Aorta (tissue), 5 donors: ENCODE data around the gene TSPAN10. TPM values are rescaled to one million over a fixed set of nuclear protein-coding genes. Genes with fewer than 3 reads are reported as not detected.
"Not testable (repeated sequence)": the region's sequence is repeated elsewhere in the genome, so short reads cannot be mapped to it uniquely, and the experiment has no call there.

Experiments used
- ATAC-seq: fragments of 200-7000 bp; cut with Tn5 transposase; one replicate; pipeline ENCODE4 v1.9.1; 2022; ENCODE audit warnings: moderate library complexity; ENCODE audit not compliant: low FRiP score
- DNase-seq, 2 donors: peaks; one replicate each; pipeline ENCODE4 v3.0.0-alpha.2; 2020
- H3K27ac ChIP-seq, 2 donors: one replicate each; pipeline ENCODE4 v1.5.1; 2013; ENCODE audit warnings: low read length in 2 of 2, mild to moderate bottlenecking in 2 of 2, moderate library complexity in 2 of 2, control low read depth in 1 of 2, inconsistent platforms in 1 of 2, low read depth in 1 of 2
- H3K27me3 ChIP-seq, 2 donors: one replicate each; pipeline ENCODE4 v1.6.1; 2013; ENCODE audit warnings: control low read depth in 1 of 2, low read length in 1 of 2, mild to moderate bottlenecking in 1 of 2, moderate library complexity in 1 of 2; ENCODE audit not compliant: insufficient read depth in 2 of 2, control insufficient read depth in 1 of 2
- H3K36me3 ChIP-seq, 2 donors: one replicate each; pipeline ENCODE4 v1.6.1; 2013; ENCODE audit warnings: control low read depth in 1 of 2, low read length in 1 of 2, mild to moderate bottlenecking in 1 of 2; ENCODE audit not compliant: insufficient read depth in 2 of 2, control insufficient read depth in 1 of 2
- H3K4me1 ChIP-seq, 2 donors: one replicate each; pipeline ENCODE4 v1.6.1; 2013; ENCODE audit warnings: low read length in 2 of 2, control low read depth in 1 of 2, mild to moderate bottlenecking in 1 of 2, moderate library complexity in 1 of 2; ENCODE audit not compliant: insufficient read depth in 2 of 2, control insufficient read depth in 1 of 2
- H3K4me3 ChIP-seq, 2 donors: one replicate each; pipeline ENCODE4 v1.5.1; 2013; ENCODE audit warnings: low read length in 2 of 2, control low read depth in 1 of 2, mild to moderate bottlenecking in 1 of 2
- H3K9me3 ChIP-seq: one replicate; pipeline ENCODE4 v1.6.1; 2013; ENCODE audit warnings: mild to moderate bottlenecking, low read length; ENCODE audit not compliant: control insufficient read depth
- WGBS, 2 donors: extraction: QIAGEN DNeasy Blood & Tissue Kit; methylation state at CpG; one replicate each; pipeline ENCODE4 v1.1.7; 2013; 5-methylcytosine and 5-hydroxymethylcytosine counted together
- intact Hi-C, 2 donors: fragments of 100-400 bp; cut with DNase I; formaldehyde crosslinking; loops; one replicate each; pipeline versions ENCODE4 v1.14.2 to v1.15.0; 2022
- polyA plus RNA-seq, 2 donors: library from polyadenylated mRNA; stranded (reverse); fragments of 200-250 nt; gene quantifications; one replicate each; pipeline ENCODE4 v1.2.3, GENCODE V29; 2013
- total RNA-seq, 2 donors: library from RNA; stranded (reverse); fragmentation: NEBNext Ultra II Directional; extraction: Animal tissue kit (Norgen Biotek cat#: 25700); gene quantifications; one replicate each; pipeline ENCODE4 v1.2.1, GENCODE V29; 2021
- donor health status: healthy with polysubstance abuse.
- donor health status: Bipolar disorder and iron deficiency.
- donor health status: DM: no; HTN: no; CAD: no.
- donor health status: DM: no; HTN: no; CAD: no.
- donor health status: DM: yes; HTN: yes; CAD: no.

TSPAN10 gene
- total and polyA plus RNA-seq, 4 donors, result 0.25 to 0.66 (median 0.29) TPM

GRCh38 chr17:81675515-81676221, 38.7 kb downstream of the TSPAN10 start:
- H3K4me1 ChIP-seq, H3K27ac ChIP-seq, H3K9me3 ChIP-seq, DNase-seq, intact Hi-C loops, H3K4me3 ChIP-seq, H3K27me3 ChIP-seq, ATAC-seq, H3K36me3 ChIP-seq: not testable (repeated sequence)
- WGBS, 2 donors, result 39% methylated on average over 18 of the region's 18 CpGs

- ATAC-seq, result no peak
- H3K4me1 ChIP-seq, result no peaks in the 10 kb centered on the region
- DNase-seq, result no peak
- intact Hi-C loops, result no loop called here
- no peak overlapping the region for H3K4me3 ChIP-seq
- no peaks in the 10 kb centered on the region for H3K27me3 ChIP-seq
- 73 to 86% methylated on average over 17 of the region's 17 CpGs for WGBS, 2 donors
- no peaks in the 10 kb centered on the region for H3K36me3 ChIP-seq
- H3K9me3 ChIP-seq, result no peaks in the 10 kb centered on the region
- no peak overlapping the region for H3K27ac ChIP-seq
Measured at GRCh38 chr17:81676906-81677305, 39.9 kb downstream of the TSPAN10 start.

- 84 to 85% methylated on average over 11 of the region's 11 CpGs for WGBS, 2 donors
- intact Hi-C loops, result no loop called here
- H3K27ac ChIP-seq, result no peak overlapping the region
Measured at GRCh38 chr17:81680150-81680549, 43.2 kb downstream of the TSPAN10 start.

GRCh38 chr17:81681672-81682071, 44.7 kb downstream of the TSPAN10 start:
- H3K27ac ChIP-seq, result no peak overlapping the region
- H3K4me1 ChIP-seq, result no peaks in the 10 kb centered on the region
- H3K4me3 ChIP-seq, result no peak overlapping the region
- WGBS, 2 donors, result 64 to 71% methylated on average over 17 of the region's 17 CpGs
- DNase-seq, result no peak
- intact Hi-C loops, result no loop called here
- H3K36me3 ChIP-seq, result no peaks in the 10 kb centered on the region
- ATAC-seq, result no peak
- H3K9me3 ChIP-seq, result no peaks in the 10 kb centered on the region
- no peaks in the 10 kb centered on the region for H3K27me3 ChIP-seq

More at GRCh38 chr17:81680150-81680549, 43.2 kb downstream of the TSPAN10 start:
- Histone ChIP-seq H3K9me3 (no peaks in the 10 kb centered on the region), H3K4me3 (no peak overlapping the region), H3K4me1 (no peaks in the 10 kb centered on the region), H3K36me3 (no peaks in the 10 kb centered on the region), H3K27me3 (no peaks in the 10 kb centered on the region)
- ATAC-seq (no peak), DNase-seq (no peak)

- Histone ChIP-seq H3K36me3 (no peaks in the 10 kb centered on the region), H3K4me1 (no peaks in the 10 kb centered on the region), H3K27me3 (no peaks in the 10 kb centered on the region), H3K9me3 (no peaks in the 10 kb centered on the region), H3K27ac (no peak overlapping the region), H3K4me3 (peak overlapping the region; percentile 67 to 97)
- WGBS, 2 donors, result 27 to 28% methylated on average over 19 of the region's 19 CpGs
- no peak for ATAC-seq
- no peak for DNase-seq
- intact Hi-C loops, result no loop called here
Measured at GRCh38 chr17:81682565-81683207, 45.7 kb downstream of the TSPAN10 start.

- peak overlapping the region in 1 of 2 donors; percentile 8 for H3K27ac ChIP-seq
- no peaks in the 10 kb centered on the region for H3K4me1 ChIP-seq
- ATAC-seq (no peak), DNase-seq (no peak)
- H3K4me3 ChIP-seq, result peak overlapping the region; percentile 67 to 97
- 0 to 1% methylated on average over 37 of the region's 37 CpGs for WGBS, 2 donors
- H3K36me3 ChIP-seq, result no peaks in the 10 kb centered on the region
- no peaks in the 10 kb centered on the region for H3K27me3 ChIP-seq
- intact Hi-C loops, result no loop called here
- no peaks in the 10 kb centered on the region for H3K9me3 ChIP-seq
Measured at GRCh38 chr17:81683208-81683583, 46.2 kb downstream of the TSPAN10 start.

- peak; percentile 99 to 100 for DNase-seq
- 0 to 1% methylated on average over 105 to 112 of the region's 112 CpGs for WGBS, 2 donors
- H3K27ac ChIP-seq, result peak within 1 kb of the TSS in 1 of 2 donors; percentile 49
- H3K4me1 ChIP-seq, result no peaks in the 10 kb centered on the region
- H3K36me3 ChIP-seq, result no peaks in the 10 kb centered on the region
- intact Hi-C loops, result no loop called here
- no peaks in the 10 kb centered on the region for H3K9me3 ChIP-seq
- peak within 1 kb of the TSS; percentile 90 to 97 for H3K4me3 ChIP-seq
- peak; percentile 98 for ATAC-seq
- H3K27me3 ChIP-seq, result no peaks in the 10 kb centered on the region
Measured at GRCh38 chr17:81683584-81684441, 46.8 kb downstream of the TSPAN10 start, which contains the start of the genes ARL16 and HGS. ARL16 (minus strand) TSS chr17:81683797; CDS start chr17:81683753, 44 bp downstream. HGS (plus strand) TSS chr17:81684011; CDS start chr17:81684067, 56 bp downstream.

GRCh38 chr17:81684442-81684911, 47.5 kb downstream of the TSPAN10 start:
- H3K27ac ChIP-seq, result no peak overlapping the region
- no peaks in the 10 kb centered on the region for H3K4me1 ChIP-seq
- no peaks in the 10 kb centered on the region for H3K27me3 ChIP-seq
- H3K36me3 ChIP-seq, result no peaks in the 10 kb centered on the region
- 4% methylated on average over 16 of the region's 16 CpGs for WGBS, 2 donors
- ATAC-seq (no peak), DNase-seq (peak in 1 of 2 donors; percentile 72)
- intact Hi-C loops, result no loop called here
- H3K9me3 ChIP-seq, result no peaks in the 10 kb centered on the region
- peak overlapping the region; percentile 90 to 93 for H3K4me3 ChIP-seq
